Measurements from ENCODE around the gene EEA1.

The EEA1 gene

DNA sequence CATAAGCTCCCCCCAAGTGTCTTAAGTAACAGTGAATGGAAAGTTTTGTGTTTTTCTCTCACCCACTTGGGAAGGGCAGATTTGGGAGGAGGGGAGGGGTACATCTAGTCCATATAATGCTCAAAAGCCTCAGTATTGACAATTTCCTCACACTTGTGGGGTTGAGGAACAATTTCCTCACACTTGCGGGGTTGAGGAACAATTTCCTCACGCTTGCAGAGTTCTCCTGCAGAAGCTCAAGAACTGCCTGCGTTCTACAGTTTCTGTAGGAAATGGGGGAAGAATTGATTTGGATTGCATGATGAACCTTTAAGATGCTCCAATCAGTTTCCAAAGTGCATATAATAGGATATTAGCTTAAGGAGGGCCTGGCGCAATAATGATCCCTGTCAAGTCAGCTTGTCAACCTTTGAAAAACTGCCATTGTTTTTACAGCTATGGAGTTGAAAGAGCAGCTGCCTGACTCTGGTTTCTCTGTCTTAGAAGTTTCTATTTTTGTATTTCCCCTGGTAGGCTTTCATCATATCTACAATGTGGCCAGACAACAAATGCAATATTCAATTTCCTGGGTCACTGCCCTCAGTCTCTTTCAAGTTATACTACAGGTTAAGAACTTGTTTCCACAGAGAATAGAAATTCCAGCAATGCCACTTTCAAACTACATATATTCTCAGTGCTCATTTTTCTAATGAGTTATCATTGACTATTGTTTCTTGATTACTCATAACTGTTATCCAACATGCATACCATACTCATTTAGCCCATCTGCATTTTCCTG lies 159.8 kb downstream of the EEA1 start:
- TF ChIP-seq, protein P1, sequence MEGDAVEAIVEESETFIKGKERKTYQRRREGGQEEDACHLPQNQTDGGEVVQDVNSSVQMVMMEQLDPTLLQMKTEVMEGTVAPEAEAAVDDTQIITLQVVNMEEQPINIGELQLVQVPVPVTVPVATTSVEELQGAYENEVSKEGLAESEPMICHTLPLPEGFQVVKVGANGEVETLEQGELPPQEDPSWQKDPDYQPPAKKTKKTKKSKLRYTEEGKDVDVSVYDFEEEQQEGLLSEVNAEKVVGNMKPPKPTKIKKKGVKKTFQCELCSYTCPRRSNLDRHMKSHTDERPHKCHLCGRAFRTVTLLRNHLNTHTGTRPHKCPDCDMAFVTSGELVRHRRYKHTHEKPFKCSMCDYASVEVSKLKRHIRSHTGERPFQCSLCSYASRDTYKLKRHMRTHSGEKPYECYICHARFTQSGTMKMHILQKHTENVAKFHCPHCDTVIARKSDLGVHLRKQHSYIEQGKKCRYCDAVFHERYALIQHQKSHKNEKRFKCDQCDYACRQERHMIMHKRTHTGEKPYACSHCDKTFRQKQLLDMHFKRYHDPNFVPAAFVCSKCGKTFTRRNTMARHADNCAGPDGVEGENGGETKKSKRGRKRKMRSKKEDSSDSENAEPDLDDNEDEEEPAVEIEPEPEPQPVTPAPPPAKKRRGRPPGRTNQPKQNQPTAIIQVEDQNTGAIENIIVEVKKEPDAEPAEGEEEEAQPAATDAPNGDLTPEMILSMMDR (IDR thresholded peaks at IDR 0.05; ENCODE audit: control insufficient read depth, extremely low read depth, insufficient read depth) = no peak
- DNase-seq (ENCODE audit: low read depth) = no peak
- H3K4me3 ChIP-seq (ENCODE audit: low read depth, low read length) = no peak overlapping the region

DNA sequence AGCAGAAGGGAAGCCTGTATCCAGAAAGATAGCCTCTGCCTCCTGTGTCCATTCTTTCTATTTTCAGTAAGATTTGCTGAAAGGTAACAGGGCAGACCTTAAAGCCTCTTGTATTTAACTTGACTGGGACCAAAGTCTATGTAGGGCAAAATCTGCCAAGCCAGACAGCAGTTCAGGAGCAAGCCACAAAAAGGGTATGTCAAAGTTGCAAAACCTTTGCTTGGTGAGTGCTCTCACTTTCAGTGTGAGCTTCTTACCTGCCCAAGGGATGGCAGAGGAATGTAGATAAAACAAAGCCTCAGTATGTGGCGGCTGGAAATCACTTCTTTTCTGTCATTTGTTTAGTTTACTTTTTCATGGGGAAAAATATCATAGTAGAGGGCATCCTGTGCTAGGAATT lies 163.2 kb downstream of the EEA1 start:
- H3K4me3 ChIP-seq (ENCODE audit: low read depth, low read length) = no peak overlapping the region
- TF ChIP-seq, protein P1 (IDR thresholded peaks at IDR 0.05; ENCODE audit: control insufficient read depth, extremely low read depth, insufficient read depth) = no peak
- DNase-seq (ENCODE audit: low read depth) = no peak

DNA sequence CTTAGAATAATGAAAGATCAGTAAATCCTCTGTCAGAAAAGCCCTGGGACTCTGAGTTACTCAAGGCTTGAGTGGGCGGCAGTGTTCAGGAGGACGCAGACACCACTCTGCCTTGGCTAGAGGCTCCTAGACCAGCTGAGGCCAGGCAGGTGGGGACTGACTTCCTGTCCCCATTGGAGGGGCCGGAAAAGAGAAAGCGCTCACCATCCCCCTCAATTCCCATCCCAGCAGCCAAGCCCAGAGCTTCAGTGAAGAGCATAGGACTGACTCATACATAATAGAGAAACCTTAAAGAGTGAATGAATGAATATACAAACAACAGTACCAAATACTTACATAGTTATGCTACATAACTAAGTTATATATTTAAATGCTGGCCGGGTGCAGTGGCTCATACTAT lies 164.3 kb downstream of the EEA1 start:
- H3K4me3 ChIP-seq (ENCODE audit: low read depth, low read length) = no peak overlapping the region
- TF ChIP-seq, protein P1 (IDR thresholded peaks at IDR 0.05; ENCODE audit: control insufficient read depth, extremely low read depth, insufficient read depth) = no peak
- no peak for DNase-seq (ENCODE audit: low read depth)

DNA sequence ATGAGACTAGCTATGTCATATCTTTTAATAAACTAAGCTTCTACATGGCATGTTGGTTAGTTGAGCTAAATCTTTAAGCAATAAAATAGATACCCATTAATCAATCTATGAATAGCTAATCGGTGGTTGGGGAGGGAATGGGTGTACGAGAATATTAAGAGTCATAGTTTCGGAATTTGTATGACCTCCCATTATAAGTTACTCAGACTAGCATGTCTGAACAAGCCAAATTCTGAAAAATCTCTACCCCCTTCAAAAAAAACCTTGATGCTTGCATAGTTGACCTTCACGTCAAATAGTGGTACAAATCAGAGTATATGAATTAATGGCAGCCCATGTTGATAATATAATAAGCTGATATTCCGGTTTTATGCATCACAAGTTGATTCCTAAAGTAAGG lies 166.3 kb downstream of the EEA1 start:
- TF ChIP-seq, protein P1 (IDR thresholded peaks at IDR 0.05; ENCODE audit: control insufficient read depth, extremely low read depth, insufficient read depth) = no peak
- no peak overlapping the region for H3K4me3 ChIP-seq (ENCODE audit: low read depth, low read length)
- DNase-seq (ENCODE audit: low read depth) = no peak

DNA sequence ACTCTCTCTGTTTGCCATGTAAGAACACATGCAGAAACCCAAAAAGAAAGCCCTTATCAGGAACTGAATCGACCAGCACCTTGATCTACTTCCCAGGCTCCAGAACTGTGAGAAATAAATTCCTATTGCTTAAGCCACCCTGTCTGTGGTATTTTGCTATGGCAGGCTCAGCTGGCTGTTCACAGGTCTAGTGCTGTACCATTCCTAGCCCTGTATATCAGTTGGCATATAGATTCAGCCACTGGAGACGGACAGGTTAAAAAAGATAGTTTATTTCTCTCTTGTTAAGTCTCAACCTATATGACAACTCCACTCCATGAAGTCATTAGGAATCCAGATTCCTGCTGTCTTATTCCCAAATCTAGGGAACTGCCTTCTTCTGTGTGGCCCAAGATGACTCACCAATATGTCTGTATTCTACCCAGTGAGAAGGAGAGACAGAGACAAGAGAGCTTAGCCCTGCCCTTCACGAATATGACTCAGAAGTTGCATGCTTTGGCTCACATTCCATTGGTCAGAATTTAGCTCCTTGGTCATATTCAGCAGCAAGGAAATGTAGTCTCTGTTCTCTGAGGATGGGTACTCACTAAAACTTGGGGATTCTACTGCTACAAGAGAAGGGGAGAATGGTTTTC lies 169.3 kb downstream of the EEA1 start:
- TF ChIP-seq, protein P1 (IDR thresholded peaks at IDR 0.05; ENCODE audit: control insufficient read depth, extremely low read depth, insufficient read depth) = no peak
- no peak for DNase-seq (ENCODE audit: low read depth)
- H3K4me3 ChIP-seq (ENCODE audit: low read depth, low read length) = no peak overlapping the region

DNA sequence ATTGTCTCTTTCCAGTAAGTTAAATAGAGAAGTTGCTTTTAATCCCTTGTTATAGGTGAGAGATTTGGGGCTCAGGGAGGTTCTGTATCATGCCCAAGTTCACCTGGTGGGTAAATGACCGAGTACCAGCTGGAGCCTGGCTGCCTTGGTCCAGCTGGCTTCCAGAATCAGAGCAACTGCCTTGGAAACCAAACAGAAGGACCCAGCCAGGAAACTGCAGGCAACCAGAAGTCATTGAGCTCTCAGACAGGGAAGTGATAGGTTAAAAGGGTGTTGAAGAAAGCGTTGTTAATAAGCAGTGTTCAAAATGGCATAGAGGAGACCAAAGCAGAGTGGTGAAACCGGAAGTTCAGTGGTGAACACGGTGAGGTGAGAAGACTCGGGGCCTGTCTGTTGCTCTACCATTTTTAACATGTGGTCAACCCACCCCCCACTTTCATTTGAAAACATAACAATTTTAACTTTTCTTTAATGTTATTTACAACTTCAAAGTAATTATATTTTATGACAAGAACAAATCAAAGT lies 171.4 kb downstream of the EEA1 start:
- no peak overlapping the region for H3K4me3 ChIP-seq (ENCODE audit: low read depth, low read length)
- DNase-seq (ENCODE audit: low read depth) = no peak
- TF ChIP-seq, protein P1 (IDR thresholded peaks at IDR 0.05; ENCODE audit: control insufficient read depth, extremely low read depth, insufficient read depth) = no peak
